HG03432 (cell line): ENCODE data around the gene TBX15.

Experiments used
- ATAC-seq: cut with Tn5 transposase; IDR thresholded peaks from one replicate; pipeline ENCODE4 v1.9.1; 2021; ENCODE audit warnings: mild to moderate bottlenecking, moderate library complexity; ENCODE audit not compliant: unreplicated experiment

The TBX15 gene

DNA sequence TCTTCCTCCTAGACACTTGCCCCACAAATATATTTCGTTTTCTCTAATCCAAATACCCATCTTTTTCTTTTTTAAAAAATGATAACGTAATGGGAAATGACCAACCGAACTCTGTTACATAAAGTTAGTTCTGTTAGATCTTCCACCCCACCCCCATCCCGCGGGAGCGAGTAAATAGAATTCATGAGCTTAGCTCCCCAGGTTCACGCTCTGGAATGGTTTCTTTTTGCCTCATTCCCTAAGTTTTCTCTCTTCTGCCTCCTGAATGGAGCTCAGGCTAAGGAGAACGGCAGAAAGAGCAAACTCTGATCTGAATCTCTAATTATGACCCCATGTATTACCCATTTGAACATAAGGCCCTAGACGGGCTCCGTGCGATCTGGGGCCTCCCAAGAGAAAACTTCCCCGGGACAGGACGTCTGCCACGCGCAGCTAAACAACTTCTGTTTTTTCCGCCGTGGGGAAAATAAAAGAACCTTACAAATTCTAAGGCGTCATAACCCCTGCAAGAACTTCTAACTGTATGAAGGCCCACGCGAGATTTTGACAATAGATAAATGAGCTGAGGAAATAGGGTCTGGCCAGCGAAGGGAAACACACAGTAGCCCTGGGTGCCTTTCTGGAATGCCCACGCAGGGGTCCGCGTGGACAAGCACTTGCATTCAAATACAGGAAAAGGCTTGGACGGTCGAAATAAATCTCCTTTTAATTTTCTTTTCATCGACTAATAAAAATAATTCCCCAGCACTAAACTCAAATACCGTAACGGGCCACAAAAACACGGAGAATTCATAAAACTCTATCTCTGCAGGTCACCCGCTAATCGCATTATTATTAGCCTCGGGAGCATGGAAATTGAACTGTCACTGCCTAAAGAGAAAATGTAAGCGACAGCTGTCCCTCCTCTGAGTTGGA is 2.2 kb downstream of the TBX15 start:
- no peak for ATAC-seq

DNA sequence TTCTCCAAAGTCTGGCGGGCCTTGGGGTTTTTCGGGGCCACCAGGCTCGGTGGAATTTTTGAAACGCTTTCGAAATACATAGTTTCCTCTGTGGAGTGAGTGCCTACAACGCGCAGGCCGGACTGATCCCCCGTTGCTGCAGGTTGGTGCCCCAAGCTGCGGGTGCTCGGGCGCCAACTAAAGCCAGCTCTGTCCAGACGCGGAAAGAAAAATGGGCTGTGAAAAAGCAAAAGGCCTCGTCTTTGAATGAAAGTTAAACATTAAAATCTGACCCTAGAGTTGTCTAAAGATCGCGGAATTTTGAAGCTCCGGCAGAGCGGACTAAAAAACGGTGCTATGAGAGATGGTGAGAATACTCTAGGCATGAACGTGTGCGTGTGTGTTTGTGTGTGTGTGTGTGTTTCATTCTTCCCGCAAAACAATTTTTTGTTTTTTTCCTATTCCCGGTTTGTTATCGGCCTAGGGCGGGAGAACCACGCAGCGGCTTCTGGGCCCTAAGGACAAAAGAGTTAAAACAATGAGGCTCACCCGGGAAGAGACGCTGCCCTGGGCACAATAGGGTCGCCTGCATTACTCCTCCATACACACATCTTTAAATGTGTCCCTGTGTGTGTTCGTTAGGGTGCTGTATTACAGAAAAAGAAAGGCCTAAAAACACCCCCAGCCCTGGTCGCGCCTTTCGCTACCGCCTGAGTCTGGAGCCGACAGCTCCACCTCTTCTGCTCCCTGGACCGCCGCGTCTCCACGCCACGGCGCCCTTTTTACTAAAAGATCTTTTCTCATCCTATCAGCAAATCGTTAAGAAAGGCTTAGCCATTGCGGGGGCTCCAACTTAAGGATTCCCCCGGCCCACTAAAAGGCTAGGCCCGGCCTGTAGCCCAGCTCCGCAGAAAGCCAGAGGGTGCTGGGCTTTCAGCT is 3.2 kb downstream of the TBX15 start:
- no peak for ATAC-seq

DNA sequence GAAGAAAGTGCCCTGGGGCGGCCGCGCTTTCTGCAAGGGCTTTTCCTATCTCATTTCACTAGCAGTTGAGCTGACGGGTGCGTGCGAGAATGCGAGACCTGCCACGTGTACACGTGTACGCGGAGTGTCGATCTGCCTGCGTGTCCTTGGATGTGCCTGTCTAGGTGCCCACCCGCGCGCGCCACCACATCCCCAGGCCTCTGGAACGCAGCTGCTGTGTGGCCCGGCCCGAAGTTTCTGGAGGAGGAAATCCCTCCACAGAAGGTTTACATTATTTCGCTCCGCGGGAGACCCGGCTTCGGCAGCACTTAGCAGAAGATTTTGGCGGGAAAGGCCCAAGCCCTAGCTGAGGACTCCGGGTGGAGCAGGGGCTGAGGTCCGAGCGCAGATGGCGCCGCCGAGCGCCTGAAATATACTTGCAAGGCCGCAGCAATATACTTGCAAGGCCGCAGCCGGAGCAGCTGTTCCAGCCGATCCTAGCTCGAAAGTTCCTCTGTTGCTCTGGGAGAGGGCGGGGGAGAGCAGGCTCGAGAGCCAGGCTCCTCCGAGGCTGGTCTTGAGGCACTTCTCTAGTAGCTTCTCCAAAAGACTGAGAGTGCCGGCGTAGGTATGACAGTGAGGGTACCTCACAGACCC is 3.9 kb downstream of the TBX15 start:
- ATAC-seq = no peak

GRCh38 chr1:118983558-118984041 is 4.5 kb downstream of the TBX15 start:
- ATAC-seq = no peak

DNA sequence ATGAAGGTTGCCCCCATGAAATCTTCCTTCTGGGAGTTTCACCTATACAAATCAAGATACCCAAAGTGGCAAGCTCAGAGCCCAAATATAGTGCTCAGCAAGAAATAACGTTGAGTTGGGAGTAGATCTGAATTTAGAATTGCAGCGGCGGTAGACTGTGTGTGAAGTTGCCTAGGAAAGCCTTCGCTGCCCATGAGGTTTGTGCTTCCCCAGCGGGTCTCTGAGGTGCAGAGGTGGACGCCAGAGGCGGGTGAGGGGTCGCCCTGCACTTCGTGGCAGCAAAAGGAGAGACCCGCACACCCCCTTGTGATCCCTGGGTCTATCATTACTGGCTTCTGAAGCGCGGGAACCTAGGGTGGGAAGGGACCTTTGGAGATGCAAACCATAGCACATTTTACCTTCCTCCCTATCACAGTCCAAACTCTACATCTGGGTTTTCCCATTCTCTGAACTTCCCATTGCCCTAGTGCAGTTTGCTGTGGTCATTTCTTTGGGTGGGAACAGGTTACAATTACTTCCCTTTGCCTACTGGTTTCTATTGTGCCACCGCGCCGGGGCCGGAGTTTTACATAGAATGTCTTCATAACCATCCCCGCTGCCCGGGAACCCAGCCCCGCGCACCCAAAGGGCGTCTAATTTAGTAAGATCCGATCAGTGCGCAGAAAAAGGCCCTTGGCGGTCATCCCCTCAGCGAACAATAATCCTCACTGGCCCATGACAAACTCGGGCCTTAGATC is 5.2 kb downstream of the TBX15 start:
- no peak for ATAC-seq

GRCh38 chr1:118982266-118982665 is 5.9 kb downstream of the TBX15 start:
- ATAC-seq = no peak

DNA sequence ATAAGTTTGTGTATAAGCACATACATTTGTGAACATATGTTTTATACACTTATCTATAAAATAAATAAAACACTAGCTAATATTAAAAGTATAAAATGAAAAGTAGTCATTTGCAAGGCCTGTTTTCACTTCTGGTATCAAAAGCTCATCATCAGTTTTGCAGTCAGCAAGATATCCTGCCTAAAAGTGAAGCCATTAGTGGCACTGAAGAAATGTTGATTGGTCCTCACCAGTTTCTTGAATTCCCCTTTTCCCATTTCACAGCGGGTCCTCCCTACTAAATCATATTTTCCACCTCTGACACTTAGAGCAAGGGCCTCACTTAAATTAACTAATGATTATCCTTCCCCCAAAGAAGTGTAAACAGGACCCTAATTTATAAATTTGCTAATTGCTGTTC is 6.7 kb downstream of the TBX15 start:
- ATAC-seq = no peak

DNA sequence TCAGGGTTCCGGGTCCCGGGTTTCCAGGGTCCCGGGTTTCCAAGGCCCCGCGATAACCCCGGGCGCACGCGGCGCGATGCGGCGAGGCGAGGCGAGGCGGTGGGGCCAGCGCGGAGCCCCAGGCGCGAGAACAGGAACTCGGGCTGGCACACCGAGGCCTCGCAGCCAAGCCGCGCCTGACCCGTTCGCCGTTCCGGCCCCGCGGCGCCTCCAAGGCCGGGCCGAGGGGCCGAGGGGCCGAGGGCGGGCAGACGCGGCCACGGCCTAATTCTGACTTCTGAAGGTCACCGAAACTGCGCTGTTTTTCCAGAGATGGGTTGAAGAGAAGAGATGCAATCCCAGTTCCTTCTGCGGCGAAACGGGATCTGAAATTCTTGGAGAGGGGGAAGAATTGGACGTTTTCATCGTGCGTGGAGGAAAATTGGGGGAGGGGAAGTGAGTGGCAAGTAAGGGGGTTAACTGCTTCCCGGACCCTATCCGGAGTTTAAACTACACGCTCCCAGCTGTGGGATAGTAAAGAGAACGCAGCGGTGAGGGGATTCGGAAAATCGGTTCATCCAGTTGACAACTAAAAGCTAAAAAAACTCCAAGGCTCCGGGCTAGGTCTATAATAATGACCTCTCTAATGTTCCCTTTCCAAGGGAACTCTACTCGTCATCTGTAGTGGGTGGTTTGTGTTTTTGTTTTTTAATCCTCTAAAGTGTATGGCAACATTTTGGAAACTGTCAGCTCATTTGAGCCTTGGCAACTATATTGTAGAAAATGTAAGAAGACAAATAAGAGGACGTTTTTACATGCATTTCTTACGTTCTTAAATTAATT is 8.2 kb downstream of the TBX15 start:
- ATAC-seq = no peak

GRCh38 chr1:118978914-118979701 is 9.0 kb downstream of the TBX15 start:
- ATAC-seq = no peak

GRCh38 chr1:118977600-118977999 is 10.5 kb downstream of the TBX15 start:
- ATAC-seq = no peak

- ATAC-seq = no peak
These were observed 13.5 kb downstream of the TBX15 start for GRCh38 chr1:118974661-118975060.

DNA sequence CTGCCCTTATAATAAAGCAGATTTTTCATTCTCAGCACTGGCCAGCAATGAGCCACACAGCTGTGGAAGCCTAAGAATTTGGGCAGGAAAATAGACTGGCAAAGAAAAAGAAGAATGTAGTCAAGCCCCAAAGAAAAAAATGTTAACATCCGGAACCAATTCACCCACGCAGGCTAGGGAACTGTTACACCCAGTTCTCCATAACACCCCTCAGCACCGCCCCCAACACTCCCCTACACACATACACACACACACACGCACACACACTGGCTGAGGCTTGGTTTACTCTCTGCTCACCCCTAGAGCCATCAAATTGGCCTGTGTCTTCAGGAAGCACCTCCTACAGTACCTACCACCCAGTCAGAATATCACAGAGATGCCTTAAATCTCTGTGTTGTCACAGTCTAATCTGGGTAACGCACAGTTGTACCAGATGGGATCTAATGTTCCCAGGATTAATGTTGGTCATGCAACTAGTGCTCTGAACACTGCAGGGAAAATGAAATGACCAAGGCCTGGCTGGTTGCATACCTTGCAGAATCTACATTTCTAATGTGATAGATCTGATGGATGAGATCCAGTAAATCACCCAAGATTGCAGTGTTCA is 14.5 kb downstream of the TBX15 start:
- ATAC-seq = no peak

GRCh38 chr1:118973032-118973431 is 15.1 kb downstream of the TBX15 start:
- ATAC-seq = no peak

GRCh38 chr1:118970451-118970850 is 17.7 kb downstream of the TBX15 start:
- ATAC-seq = no peak

GRCh38 chr1:118963456-118964430 is 24.4 kb downstream of the TBX15 start:
- no peak for ATAC-seq

DNA sequence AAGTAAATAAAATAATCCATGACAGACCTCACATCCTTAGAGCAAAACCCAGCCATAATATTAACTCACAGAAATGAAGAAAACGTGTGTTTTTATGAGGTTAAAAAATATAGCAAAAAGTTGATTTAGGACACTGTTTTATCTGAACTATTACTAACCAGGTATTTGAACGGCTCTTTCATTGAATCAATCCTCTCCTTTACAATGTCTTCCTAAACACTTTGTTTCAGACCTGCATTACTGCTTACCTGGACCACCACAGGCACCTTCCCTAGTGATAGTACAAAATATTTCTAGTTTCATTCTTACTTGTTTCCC is 25.0 kb downstream of the TBX15 start:
- ATAC-seq = no peak

- ATAC-seq = no peak
These were observed 27.0 kb downstream of the TBX15 start for GRCh38 chr1:118961156-118961555.
